Ishikawa (cell line): Measurements from ENCODE around the gene OR51B6.

Experiments
- CEBPB ChIP-seq: IDR thresholded peaks from 2 replicates; pipeline ENCODE4 v1.6.1; 2012
- CREB1 ChIP-seq: IDR thresholded peaks from 2 replicates; pipeline ENCODE4 v1.6.1; 2012; ENCODE audit warnings: low read depth
- EP300 ChIP-seq: IDR thresholded peaks from 2 replicates; pipeline ENCODE4 v1.6.1; 2012; ENCODE audit warnings: borderline replicate concordance
- FOXM1 ChIP-seq: IDR thresholded peaks from 2 replicates; pipeline ENCODE4 v1.6.1; 2012; ENCODE audit warnings: low read depth, borderline replicate concordance
- RAD21 ChIP-seq: IDR thresholded peaks from 2 replicates; pipeline ENCODE4 v1.6.1; 2012; ENCODE audit warnings: low read depth
- TAF1 ChIP-seq: IDR thresholded peaks from 2 replicates; pipeline ENCODE4 v1.6.1; 2012; ENCODE audit warnings: low read depth, mild to moderate bottlenecking
- TCF12 ChIP-seq: IDR thresholded peaks from 2 replicates; pipeline ENCODE4 v1.6.1; 2012; ENCODE audit warnings: low read depth
- YY1 ChIP-seq: IDR thresholded peaks from 2 replicates; pipeline ENCODE4 v1.6.1; 2012; ENCODE audit warnings: low read depth
- TF ChIP-seq, protein P1 (sequence below): IDR thresholded peaks from 2 replicates; pipeline ENCODE4 v1.6.1; 2012
- TF ChIP-seq, protein P2 (sequence below): IDR thresholded peaks from 2 replicates; pipeline ENCODE4 v1.6.1; 2012; ENCODE audit warnings: low read depth, mild to moderate bottlenecking
- TF ChIP-seq, protein P3 (sequence below): IDR thresholded peaks from 2 replicates; pipeline ENCODE4 v1.6.1; 2012

DNA sequence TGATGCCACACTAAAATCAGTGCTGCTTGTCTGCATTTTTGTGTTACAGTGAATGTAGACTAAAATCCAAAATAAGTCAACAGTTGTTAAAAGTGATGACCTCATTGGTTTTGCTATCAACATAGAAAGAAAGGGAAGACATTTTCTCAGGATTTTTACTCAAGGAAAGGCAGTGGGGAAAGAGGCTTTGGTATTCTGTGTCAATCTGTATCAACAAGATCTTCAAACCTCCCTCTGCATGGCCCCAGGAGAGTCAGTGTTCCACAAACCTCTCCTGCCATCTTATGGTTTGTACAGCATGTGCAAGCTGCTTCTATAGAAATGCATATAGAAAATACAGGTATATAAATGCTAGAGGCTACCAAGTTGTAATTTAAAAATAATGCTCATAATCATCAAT is 18.5 kb downstream of the OR51B6 start:
- TF ChIP-seq CREB1 (no peak), CEBPB (no peak), TCF12 (no peak), RAD21 (no peak), EP300 (no peak), YY1 (no peak), TAF1 (no peak), FOXM1 (no peak)
- TF ChIP-seq, protein P1, sequence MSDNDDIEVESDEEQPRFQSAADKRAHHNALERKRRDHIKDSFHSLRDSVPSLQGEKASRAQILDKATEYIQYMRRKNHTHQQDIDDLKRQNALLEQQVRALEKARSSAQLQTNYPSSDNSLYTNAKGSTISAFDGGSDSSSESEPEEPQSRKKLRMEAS, result no peak
- TF ChIP-seq, protein P2, sequence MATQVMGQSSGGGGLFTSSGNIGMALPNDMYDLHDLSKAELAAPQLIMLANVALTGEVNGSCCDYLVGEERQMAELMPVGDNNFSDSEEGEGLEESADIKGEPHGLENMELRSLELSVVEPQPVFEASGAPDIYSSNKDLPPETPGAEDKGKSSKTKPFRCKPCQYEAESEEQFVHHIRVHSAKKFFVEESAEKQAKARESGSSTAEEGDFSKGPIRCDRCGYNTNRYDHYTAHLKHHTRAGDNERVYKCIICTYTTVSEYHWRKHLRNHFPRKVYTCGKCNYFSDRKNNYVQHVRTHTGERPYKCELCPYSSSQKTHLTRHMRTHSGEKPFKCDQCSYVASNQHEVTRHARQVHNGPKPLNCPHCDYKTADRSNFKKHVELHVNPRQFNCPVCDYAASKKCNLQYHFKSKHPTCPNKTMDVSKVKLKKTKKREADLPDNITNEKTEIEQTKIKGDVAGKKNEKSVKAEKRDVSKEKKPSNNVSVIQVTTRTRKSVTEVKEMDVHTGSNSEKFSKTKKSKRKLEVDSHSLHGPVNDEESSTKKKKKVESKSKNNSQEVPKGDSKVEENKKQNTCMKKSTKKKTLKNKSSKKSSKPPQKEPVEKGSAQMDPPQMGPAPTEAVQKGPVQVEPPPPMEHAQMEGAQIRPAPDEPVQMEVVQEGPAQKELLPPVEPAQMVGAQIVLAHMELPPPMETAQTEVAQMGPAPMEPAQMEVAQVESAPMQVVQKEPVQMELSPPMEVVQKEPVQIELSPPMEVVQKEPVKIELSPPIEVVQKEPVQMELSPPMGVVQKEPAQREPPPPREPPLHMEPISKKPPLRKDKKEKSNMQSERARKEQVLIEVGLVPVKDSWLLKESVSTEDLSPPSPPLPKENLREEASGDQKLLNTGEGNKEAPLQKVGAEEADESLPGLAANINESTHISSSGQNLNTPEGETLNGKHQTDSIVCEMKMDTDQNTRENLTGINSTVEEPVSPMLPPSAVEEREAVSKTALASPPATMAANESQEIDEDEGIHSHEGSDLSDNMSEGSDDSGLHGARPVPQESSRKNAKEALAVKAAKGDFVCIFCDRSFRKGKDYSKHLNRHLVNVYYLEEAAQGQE, result no peak
- TF ChIP-seq, protein P3, sequence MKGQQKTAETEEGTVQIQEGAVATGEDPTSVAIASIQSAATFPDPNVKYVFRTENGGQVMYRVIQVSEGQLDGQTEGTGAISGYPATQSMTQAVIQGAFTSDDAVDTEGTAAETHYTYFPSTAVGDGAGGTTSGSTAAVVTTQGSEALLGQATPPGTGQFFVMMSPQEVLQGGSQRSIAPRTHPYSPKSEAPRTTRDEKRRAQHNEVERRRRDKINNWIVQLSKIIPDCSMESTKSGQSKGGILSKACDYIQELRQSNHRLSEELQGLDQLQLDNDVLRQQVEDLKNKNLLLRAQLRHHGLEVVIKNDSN, result no peak
